Keratinocyte (primary cell): ENCODE data around the gene GLDN. TPM values are rescaled to one million over a fixed set of nuclear protein-coding genes. Genes with fewer than 3 reads are reported as not detected.

Source experiments
- DNase-seq: peaks from one replicate; pipeline ENCODE4 v3.0.0-alpha.2; 2011; ENCODE audit warnings: low read depth, missing footprints, low spot score
- FAIRE-seq: peaks from 2 replicates; lab custom pipeline; 2011; peaks lifted over from hg19 to GRCh38; lab: Jason Lieb, UNC
- H2AFZ ChIP-seq: 2 replicates; pipeline ENCODE4 v1.6.0; 2012; ENCODE audit warnings: low read length, control low read depth, inconsistent platforms; ENCODE audit not compliant: control insufficient read depth
- H3K27ac ChIP-seq: 2 replicates; pipeline ENCODE4 v1.5.1; 2011; ENCODE audit warnings: low read length; ENCODE audit not compliant: control insufficient read depth, insufficient read depth
- H3K27me3 ChIP-seq: 3 replicates; pipeline ENCODE4 v1.6.0; 2011; ENCODE audit warnings: low read length; ENCODE audit not compliant: control insufficient read depth, insufficient read depth; ENCODE audit errors: extremely low read depth
- H3K36me3 ChIP-seq, 2 experiments: 2 replicates in 1 of 2; 3 replicates in 1 of 2; pipeline ENCODE4 v1.5.1; 2011; ENCODE audit warnings: low read length in 2 of 2, mild to moderate bottlenecking in 1 of 2; ENCODE audit not compliant: control insufficient read depth in 2 of 2, insufficient read depth in 2 of 2; ENCODE audit errors: extremely low read depth in 1 of 2
- H3K4me1 ChIP-seq: 3 replicates; pipeline ENCODE4 v1.5.1; 2011; ENCODE audit warnings: low read length; ENCODE audit not compliant: control insufficient read depth, insufficient read depth; ENCODE audit errors: extremely low read depth
- H3K4me2 ChIP-seq: 3 replicates; pipeline ENCODE4 v1.6.0; 2011; ENCODE audit warnings: low read depth, low read length; ENCODE audit not compliant: control insufficient read depth, insufficient read depth; ENCODE audit errors: extremely low read depth
- H3K4me3 ChIP-seq, 3 experiments: fragments of 200-600 bp in 1 of 3; sonication (generic) in 1 of 3; 2 replicates in 2 of 3; 3 replicates in 1 of 3; pipeline ENCODE4 v1.5.1; 2011 to 2016; ENCODE audit warnings: low read length in 3 of 3, mild to moderate bottlenecking in 3 of 3, control low read depth in 2 of 3, inconsistent platforms in 1 of 3, low read depth in 1 of 3, mixed read lengths in 1 of 3, mixed run types in 1 of 3, moderate library complexity in 1 of 3; ENCODE audit not compliant: control insufficient read depth in 2 of 3, insufficient read depth in 2 of 3; ENCODE audit errors: extremely low read depth in 1 of 3
- H3K79me2 ChIP-seq: 2 replicates; pipeline ENCODE4 v1.6.0; 2012; ENCODE audit warnings: low read length; ENCODE audit not compliant: control insufficient read depth, insufficient read depth
- H3K9ac ChIP-seq: 3 replicates; pipeline ENCODE4 v1.6.0; 2011; ENCODE audit warnings: low read length; ENCODE audit not compliant: control insufficient read depth, insufficient read depth; ENCODE audit errors: extremely low read depth
- H3K9me1 ChIP-seq: 3 replicates; pipeline ENCODE4 v1.6.0; 2011; ENCODE audit warnings: low read length; ENCODE audit not compliant: control insufficient read depth, insufficient read depth; ENCODE audit errors: extremely low read depth
- H3K9me3 ChIP-seq: 2 replicates; pipeline ENCODE4 v1.5.1; 2012; ENCODE audit warnings: low read depth, low read length; ENCODE audit not compliant: control insufficient read depth
- H4K20me1 ChIP-seq: 3 replicates; pipeline ENCODE4 v1.6.0; 2011; ENCODE audit warnings: low read length; ENCODE audit not compliant: control insufficient read depth, insufficient read depth; ENCODE audit errors: extremely low read depth
- EZH2 ChIP-seq: IDR thresholded peaks from one replicate; pipeline ENCODE4 v1.6.1; 2012; ENCODE audit warnings: inconsistent platforms, mild to moderate bottlenecking, low read length, moderate library complexity
- dilution Hi-C: fragments of 300-500 bp; cut with MboI; formaldehyde crosslinking; loops from one replicate; pipeline ENCODE4 v1.7.0; 2020; ENCODE audit warnings: low sequenced_read_pairs; ENCODE audit not compliant: extremely low pct_ligation_motif_present
- polyA plus RNA-seq, 5 experiments: library from polyadenylated mRNA; depleted of rRNA in 3 of 5; stranded (reverse) in 3 of 5; stranded (forward) in 1 of 5; unstranded in 1 of 5; fragments of >200 nt; gene quantifications; 1 replicate in 1 of 5; 2 replicates in 3 of 5; 3 replicates in 1 of 5; pipeline versions ENCODE4 v1.2.1 to v1.2.3, GENCODE V29; 2011 to 2012; ENCODE audit warnings: missing spikeins in 2 of 5, low read depth in 1 of 5, low replicate concordance in 1 of 5
- TF ChIP-seq, protein P1 (sequence below), 3 experiments: IDR thresholded peaks in 1 of 3; conservative IDR thresholded peaks in 1 of 3; optimal IDR thresholded peaks in 1 of 3; 2 replicates in 2 of 3; 3 replicates in 1 of 3; pipeline versions ENCODE3 to v1.5.1; 2011; ENCODE audit warnings: low read length in 3 of 3, mild to moderate bottlenecking in 3 of 3, moderate library complexity in 2 of 3, control low read depth in 1 of 3, inconsistent platforms in 1 of 3; ENCODE audit not compliant: insufficient read depth in 2 of 3; ENCODE audit errors: extremely low read depth in 1 of 3

The GLDN gene
- polyA plus RNA-seq, 1 donor (not counting 4 experiments of a cell fraction or from before 2014, with no cell fraction given) = 0.09 TPM

DNA sequence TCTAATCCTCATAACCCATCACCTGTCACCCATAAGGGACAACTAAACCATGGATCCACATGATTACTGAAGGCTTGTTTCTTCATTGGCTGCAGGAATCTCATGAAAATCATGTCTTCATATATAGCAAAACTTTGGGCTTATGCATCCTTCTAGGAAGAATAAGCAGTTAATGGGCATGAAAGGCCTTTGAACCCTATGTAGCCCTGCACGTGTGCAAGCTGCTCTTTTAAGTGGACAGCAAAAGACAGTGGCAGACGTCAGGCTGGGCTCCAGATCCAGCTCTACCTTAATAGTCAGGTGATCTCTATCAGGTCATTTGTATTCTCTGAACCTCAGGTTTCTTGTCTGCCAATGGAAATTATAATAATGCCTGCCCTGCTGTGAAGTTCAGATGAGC is 21.9 kb upstream of the GLDN start:
- H3K4me2 ChIP-seq = no peak overlapping the region
- H3K9me3 ChIP-seq = no peaks in the 10 kb centered on the region
- H2AFZ ChIP-seq = no peak overlapping the region
- no peak overlapping the region for H3K9ac ChIP-seq
- FAIRE-seq = no peak
- no peaks in the 10 kb centered on the region for H3K36me3 ChIP-seq
- H3K4me3 ChIP-seq = no peak overlapping the region
- H4K20me1 ChIP-seq = no peaks in the 10 kb centered on the region
- H3K79me2 ChIP-seq = no peaks in the 10 kb centered on the region
- no peaks in the 10 kb centered on the region for H3K9me1 ChIP-seq
- H3K27ac ChIP-seq = no peak overlapping the region
- no peaks in the 10 kb centered on the region for H3K4me1 ChIP-seq
- dilution Hi-C loops = no loop called here
- peaks cover 3% of the 10 kb centered on the region for H3K27me3 ChIP-seq
- no peak for DNase-seq
- TF ChIP-seq EZH2 = no peak
- TF ChIP-seq, protein P1, sequence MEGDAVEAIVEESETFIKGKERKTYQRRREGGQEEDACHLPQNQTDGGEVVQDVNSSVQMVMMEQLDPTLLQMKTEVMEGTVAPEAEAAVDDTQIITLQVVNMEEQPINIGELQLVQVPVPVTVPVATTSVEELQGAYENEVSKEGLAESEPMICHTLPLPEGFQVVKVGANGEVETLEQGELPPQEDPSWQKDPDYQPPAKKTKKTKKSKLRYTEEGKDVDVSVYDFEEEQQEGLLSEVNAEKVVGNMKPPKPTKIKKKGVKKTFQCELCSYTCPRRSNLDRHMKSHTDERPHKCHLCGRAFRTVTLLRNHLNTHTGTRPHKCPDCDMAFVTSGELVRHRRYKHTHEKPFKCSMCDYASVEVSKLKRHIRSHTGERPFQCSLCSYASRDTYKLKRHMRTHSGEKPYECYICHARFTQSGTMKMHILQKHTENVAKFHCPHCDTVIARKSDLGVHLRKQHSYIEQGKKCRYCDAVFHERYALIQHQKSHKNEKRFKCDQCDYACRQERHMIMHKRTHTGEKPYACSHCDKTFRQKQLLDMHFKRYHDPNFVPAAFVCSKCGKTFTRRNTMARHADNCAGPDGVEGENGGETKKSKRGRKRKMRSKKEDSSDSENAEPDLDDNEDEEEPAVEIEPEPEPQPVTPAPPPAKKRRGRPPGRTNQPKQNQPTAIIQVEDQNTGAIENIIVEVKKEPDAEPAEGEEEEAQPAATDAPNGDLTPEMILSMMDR (optimal IDR thresholded peaks at IDR 0.05 in 1 of 3, IDR thresholded peaks at IDR 0.05 in 1 of 3, conservative IDR thresholded peaks at IDR 0.05 in 1 of 3; ENCODE audit: extremely low read depth in 1 of 3, insufficient read depth in 2 of 3, low read length in 3 of 3) = no peak

DNA sequence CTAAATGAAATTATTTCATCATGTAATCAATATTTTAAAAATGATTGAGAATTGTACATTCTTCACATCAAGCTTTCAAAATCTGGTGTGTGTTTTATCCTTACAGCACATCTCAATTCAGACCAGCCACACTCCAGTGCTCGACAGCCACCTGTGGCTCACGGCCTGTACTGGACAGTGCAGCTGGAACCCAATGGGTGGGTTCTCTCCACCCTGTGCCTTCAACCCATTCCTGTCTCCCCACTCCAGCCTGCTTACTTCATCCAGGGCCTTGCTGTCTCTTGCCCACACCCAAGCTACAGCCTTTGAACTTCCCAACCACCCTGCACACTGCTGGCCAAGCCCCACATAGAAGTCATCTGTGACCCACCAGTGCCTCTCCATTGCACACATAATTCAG is 20.6 kb upstream of the GLDN start:
- Histone ChIP-seq H3K4me1 (no peaks in the 10 kb centered on the region), H3K4me2 (no peak overlapping the region), H3K27ac (no peak overlapping the region), H4K20me1 (no peaks in the 10 kb centered on the region), H3K9me3 (no peaks in the 10 kb centered on the region), H3K79me2 (no peaks in the 10 kb centered on the region), H3K27me3 (peaks cover 3% of the 10 kb centered on the region), H3K4me3 (no peak overlapping the region), H3K9me1 (no peaks in the 10 kb centered on the region), H3K36me3 (no peaks in the 10 kb centered on the region), H3K9ac (no peak overlapping the region), H2AFZ (no peak overlapping the region)
- no peak for FAIRE-seq
- TF ChIP-seq, protein P1 (optimal IDR thresholded peaks at IDR 0.05 in 1 of 3, IDR thresholded peaks at IDR 0.05 in 1 of 3, conservative IDR thresholded peaks at IDR 0.05 in 1 of 3; ENCODE audit: extremely low read depth in 1 of 3, insufficient read depth in 2 of 3, low read length in 3 of 3) = no peak
- TF ChIP-seq EZH2 = no peak
- no peak for DNase-seq
- dilution Hi-C loops = no loop called here
